Measurements from ENCODE around the gene SYCE3.
A peak's percentile ranks its signal among the peaks of the same experiment; 100 is the strongest.

Gene SYCE3

DNA sequence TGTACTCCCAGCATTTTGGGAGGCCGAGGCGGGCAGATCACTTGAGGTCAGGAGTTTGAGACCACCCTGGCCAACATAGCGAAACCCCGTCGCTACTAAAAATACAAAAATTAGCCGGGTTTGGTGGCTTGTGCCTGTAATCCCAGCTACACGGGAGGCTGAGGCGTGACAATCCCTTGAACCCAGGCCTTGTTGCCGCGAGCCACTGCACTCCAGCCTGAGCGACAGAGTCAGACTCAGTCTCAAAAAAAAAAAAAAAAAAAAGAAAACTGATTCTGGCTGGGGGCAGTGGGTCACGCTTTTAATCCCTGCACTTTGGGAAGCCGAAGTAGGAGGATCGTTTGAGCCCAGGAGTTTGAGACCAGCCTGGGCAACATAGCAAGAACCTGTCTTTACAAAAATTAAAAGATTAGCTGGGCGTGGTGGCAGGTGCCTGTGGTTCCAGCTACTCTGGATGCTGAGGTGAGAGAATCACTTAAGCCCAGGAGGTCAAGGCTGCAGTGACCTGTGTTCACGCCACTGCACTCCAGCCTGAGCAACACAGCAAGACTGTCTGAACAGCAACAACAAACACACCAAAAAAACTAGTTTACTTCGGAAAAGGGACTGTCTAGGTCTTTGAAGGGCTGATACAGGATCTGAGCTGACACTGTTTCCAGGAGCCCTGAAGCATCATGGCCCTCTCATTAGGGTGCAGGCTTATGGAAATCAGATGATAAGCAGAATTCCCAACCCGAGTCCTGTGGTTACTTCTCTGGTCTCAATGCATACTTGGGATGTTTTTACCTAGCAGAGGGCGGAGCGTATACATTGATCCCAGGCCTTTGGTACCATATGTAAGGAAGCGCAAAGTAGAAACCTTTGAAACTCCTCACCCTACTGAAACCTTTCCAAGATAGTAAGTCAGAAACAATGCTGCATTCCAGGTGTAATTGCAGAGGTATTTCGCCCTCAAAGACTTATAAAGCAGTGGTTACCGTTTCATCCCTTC is 21.7 kb upstream of the SYCE3 start:
- H3K4me3 ChIP-seq (replicated peaks; ENCODE audit: low read depth, low read length), result no peak overlapping the region
- no peak for DNase-seq (ENCODE audit: extremely low read depth, insufficient read length)

DNA sequence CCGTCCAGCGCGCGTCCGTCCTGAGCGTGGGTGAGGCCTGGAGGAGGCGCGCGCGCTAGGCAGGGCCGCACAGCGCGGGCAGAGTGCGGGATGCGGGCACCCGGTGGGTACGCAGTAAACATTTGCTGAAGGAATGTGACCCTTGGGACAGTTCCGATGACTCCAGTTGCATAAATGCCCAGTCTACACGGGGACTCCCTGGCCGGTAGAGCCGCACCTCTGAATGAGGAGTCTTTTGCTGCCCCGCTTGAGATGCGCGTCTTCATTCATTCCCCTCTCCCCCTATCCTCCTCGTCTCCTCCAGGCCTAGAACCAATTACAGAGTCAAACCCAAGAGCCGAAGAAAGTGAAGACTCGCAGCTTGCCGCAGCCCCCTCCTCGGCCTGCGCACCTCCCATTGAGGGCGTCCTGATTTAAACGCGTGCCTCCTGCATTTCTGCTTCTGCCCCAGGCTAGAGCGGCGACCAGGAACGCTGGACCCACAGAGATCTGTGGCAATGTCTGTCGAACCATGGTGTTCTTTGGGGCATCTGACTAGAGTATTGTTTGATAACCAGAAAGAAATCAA is 20.7 kb upstream of the SYCE3 start:
- no peaks in the 10 kb centered on the region for H3K27me3 ChIP-seq (replicated peaks; ENCODE audit: control insufficient read depth, insufficient read depth, low read length)
- peak overlapping the region; percentile 70 for H3K4me3 ChIP-seq (replicated peaks; ENCODE audit: low read depth, low read length)
- peaks cover 13% of the 10 kb centered on the region for H3K36me3 ChIP-seq (ENCODE audit: control insufficient read depth, insufficient read depth, low read length)
- TF ChIP-seq, protein P1, sequence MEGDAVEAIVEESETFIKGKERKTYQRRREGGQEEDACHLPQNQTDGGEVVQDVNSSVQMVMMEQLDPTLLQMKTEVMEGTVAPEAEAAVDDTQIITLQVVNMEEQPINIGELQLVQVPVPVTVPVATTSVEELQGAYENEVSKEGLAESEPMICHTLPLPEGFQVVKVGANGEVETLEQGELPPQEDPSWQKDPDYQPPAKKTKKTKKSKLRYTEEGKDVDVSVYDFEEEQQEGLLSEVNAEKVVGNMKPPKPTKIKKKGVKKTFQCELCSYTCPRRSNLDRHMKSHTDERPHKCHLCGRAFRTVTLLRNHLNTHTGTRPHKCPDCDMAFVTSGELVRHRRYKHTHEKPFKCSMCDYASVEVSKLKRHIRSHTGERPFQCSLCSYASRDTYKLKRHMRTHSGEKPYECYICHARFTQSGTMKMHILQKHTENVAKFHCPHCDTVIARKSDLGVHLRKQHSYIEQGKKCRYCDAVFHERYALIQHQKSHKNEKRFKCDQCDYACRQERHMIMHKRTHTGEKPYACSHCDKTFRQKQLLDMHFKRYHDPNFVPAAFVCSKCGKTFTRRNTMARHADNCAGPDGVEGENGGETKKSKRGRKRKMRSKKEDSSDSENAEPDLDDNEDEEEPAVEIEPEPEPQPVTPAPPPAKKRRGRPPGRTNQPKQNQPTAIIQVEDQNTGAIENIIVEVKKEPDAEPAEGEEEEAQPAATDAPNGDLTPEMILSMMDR (IDR thresholded peaks at IDR 0.05; ENCODE audit: insufficient read depth, low read length, poor library complexity, severe bottlenecking), result peak; percentile 2
- DNase-seq (ENCODE audit: extremely low read depth, insufficient read length), result no peak

More for the DNA sequence above, 21.7 kb upstream of the SYCE3 start:
- no peaks in the 10 kb centered on the region for H3K27me3 ChIP-seq (replicated peaks; ENCODE audit: control insufficient read depth, insufficient read depth, low read length)
- peaks cover 10% of the 10 kb centered on the region for H3K36me3 ChIP-seq (ENCODE audit: control insufficient read depth, insufficient read depth, low read length)
- TF ChIP-seq, protein P1 (IDR thresholded peaks at IDR 0.05; ENCODE audit: insufficient read depth, low read length, poor library complexity, severe bottlenecking), result no peak

DNA sequence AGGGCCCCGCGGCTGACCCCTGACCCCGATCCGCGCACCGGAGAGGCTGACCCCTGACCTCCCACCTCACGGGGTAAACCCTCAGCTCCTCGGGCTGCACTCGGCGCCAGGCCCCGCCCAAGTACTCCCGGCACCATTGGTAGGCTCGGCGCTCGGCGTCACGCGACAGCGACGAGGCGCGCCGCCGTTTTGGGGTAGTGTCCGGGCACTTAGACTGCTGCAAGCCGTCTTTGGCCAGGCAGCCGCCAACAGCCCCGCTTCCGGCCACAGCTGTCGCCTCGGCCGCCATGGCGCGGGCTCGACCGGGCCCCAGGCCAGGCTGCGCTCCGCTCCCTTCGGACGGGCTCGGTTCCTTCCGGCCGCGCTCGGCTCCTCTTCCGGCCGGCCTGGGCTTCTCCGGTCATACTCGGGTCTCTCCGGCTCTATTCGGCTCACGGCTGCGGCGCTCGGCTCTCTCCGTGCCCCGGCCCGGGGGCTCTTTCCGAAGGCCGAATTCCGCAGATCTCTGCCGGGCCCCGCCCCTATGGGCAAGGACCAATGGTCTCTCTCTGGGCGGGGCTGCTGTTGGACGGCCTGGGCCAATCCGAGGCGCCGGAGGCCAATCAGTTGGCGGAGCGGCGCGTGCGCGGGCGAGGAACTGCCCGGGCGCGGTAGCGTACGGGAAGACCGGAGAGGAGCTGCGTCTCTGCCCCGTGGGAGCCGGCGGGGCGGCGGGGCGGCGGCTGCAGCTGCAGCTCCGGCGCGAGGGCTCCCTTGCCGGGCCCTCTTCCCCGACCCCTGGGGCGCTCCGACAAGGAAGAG is 20.0 kb upstream of the SYCE3 start, which contains the start of gene CHKB:
Gene CHKB (minus strand): TSS at position 357 of the 801 bp plus-strand sequence. CDS start 68 bp downstream, at position 289.
- peak; percentile 97 for DNase-seq (ENCODE audit: extremely low read depth, insufficient read length)
- TF ChIP-seq, protein P1 (IDR thresholded peaks at IDR 0.05; ENCODE audit: insufficient read depth, low read length, poor library complexity, severe bottlenecking), result no peak

DNA sequence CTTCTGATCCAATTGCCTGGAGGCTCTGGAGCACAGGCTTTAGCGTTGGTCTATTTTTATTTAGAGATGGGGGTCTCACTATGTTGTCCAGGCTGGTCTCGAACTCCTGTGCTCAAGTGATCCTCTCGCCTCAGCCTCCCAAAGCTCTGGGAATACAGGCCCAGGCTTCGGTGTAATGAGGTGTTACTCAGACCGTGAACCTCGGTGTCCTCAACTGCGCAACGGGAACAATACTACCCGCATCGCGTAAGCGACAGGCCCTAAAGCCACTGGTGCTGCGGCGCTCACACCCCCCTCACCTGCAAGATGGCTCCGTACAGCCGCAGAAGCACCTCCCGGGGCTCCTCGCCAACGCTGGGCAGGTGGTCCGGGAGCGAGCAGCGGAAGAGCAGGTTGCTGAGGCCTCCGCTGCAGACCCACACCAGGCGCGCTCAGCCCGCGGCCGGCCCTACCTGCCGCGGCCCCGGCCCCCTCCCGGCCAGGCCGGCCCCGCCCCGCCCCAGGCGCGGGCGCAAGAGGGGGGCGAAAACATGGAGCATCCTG is 19.3 kb upstream of the SYCE3 start:
- DNase-seq (ENCODE audit: extremely low read depth, insufficient read length), result no peak
- Histone ChIP-seq H3K36me3 (ENCODE audit: control insufficient read depth, insufficient read depth, low read length) (peaks cover 16% of the 10 kb centered on the region), H3K4me3 (replicated peaks; ENCODE audit: low read depth, low read length) (peak overlapping the region; percentile 85), H3K27me3 (replicated peaks; ENCODE audit: control insufficient read depth, insufficient read depth, low read length) (no peaks in the 10 kb centered on the region)
- TF ChIP-seq, protein P1 (IDR thresholded peaks at IDR 0.05; ENCODE audit: insufficient read depth, low read length, poor library complexity, severe bottlenecking), result no peak

More for the DNA sequence above, 20.0 kb upstream of the SYCE3 start, which contains the start of gene CHKB:
- peaks cover 13% of the 10 kb centered on the region for H3K36me3 ChIP-seq (ENCODE audit: control insufficient read depth, insufficient read depth, low read length)
- H3K27me3 ChIP-seq (replicated peaks; ENCODE audit: control insufficient read depth, insufficient read depth, low read length), result no peaks in the 10 kb centered on the region
- H3K4me3 ChIP-seq (replicated peaks; ENCODE audit: low read depth, low read length), result peak within 1 kb of the TSS; percentile 85

Measured in GM06990 (cell line).